Vagina (tissue), 2 donors: ENCODE data around the gene LMX1B. TPM values are rescaled to one million over a fixed set of nuclear protein-coding genes. Genes with fewer than 3 reads are reported as not detected.

Experiments
- DNase-seq, 2 donors: peaks; one replicate each; pipeline ENCODE4 v3.0.0-alpha.2; 2017; ENCODE audit errors: extremely low spot score in 2 of 2
- H3K27ac ChIP-seq: fragments of 200-600 bp; sonication (generic); one replicate; pipeline ENCODE4 v1.5.1; 2019
- H3K27me3 ChIP-seq: fragments of 200-600 bp; sonication (generic); one replicate; pipeline ENCODE4 v1.5.1; 2019
- H3K36me3 ChIP-seq, 2 donors: fragments of 200-600 bp; sonication (generic); one replicate each; pipeline ENCODE4 v1.5.1; 2017 to 2019
- H3K4me1 ChIP-seq: fragments of 200-600 bp; sonication (generic); one replicate; pipeline ENCODE4 v1.5.1; 2019
- H3K4me3 ChIP-seq, 2 donors: fragments of 200-600 bp; sonication (generic); 1 replicate in 1 of 2; 2 replicates in 1 of 2; pipeline ENCODE4 v1.5.1; 2016 to 2019
- H3K9me3 ChIP-seq: fragments of 200-600 bp; sonication (generic); one replicate; pipeline ENCODE4 v1.5.1; 2019
- CTCF ChIP-seq, 3 experiments: fragments of 450-650 bp in 2 of 3; fragments of 200-600 bp in 1 of 3; sonication (generic) in 1 of 3; IDR thresholded peaks; one replicate each; pipeline ENCODE4 v1.5.1; 2017 to 2019; ENCODE audit warnings: antibody characterized with exemption in 3 of 3, mild to moderate bottlenecking in 2 of 3, moderate library complexity in 2 of 3
- POLR2A ChIP-seq, 2 donors: fragments of 450-650 bp; IDR thresholded peaks; one replicate each; pipeline ENCODE4 v1.6.1; 2017; ENCODE audit warnings: antibody characterized with exemption in 2 of 2, mild to moderate bottlenecking in 2 of 2, moderate library complexity in 2 of 2
- POLR2AphosphoS5 ChIP-seq, 2 donors: sonication (generic); formaldehyde crosslinking; IDR thresholded peaks; one replicate each; pipeline ENCODE4 v1.9.0; 2017; ENCODE audit warnings: antibody characterized with exemption in 2 of 2, mild to moderate bottlenecking in 2 of 2, low read depth in 1 of 2; ENCODE audit not compliant: insufficient read depth in 1 of 2
- intact Hi-C: fragments of 100-400 bp; cut with DNase I; formaldehyde crosslinking; loops from one replicate; pipeline ENCODE4 v1.15.1; 2023
- total RNA-seq: library from RNA; depleted of rRNA; stranded (reverse); fragments of >200 nt; gene quantifications from one replicate; pipeline ENCODE4 v1.2.3, GENCODE V29; 2016

LMX1B gene
- total RNA-seq, 1 donor from 2014 or later = not detected

- TF ChIP-seq CTCF (IDR thresholded peaks at IDR 0.05) (no peak), POLR2A (IDR thresholded peaks at IDR 0.05) (no peak), POLR2AphosphoS5 (IDR thresholded peaks at IDR 0.05; ENCODE audit: insufficient read depth in 1 of 2, low read depth in 1 of 2) (no peak)
- H3K4me3 ChIP-seq = no peak overlapping the region
- H3K27ac ChIP-seq = no peak overlapping the region
- no peaks in the 10 kb centered on the region for H3K9me3 ChIP-seq
- DNase-seq = no peak
- peaks cover 10% of the 10 kb centered on the region for H3K27me3 ChIP-seq
- intact Hi-C loops = no loop called here
- H3K4me1 ChIP-seq = peaks cover 25% of the 10 kb centered on the region
- no peaks in the 10 kb centered on the region for H3K36me3 ChIP-seq
Observed at GRCh38 chr9:126607731-126608130, 6.0 kb upstream of the LMX1B start.

GRCh38 chr9:126608551-126608950 is 5.2 kb upstream of the LMX1B start:
- no peak for DNase-seq
- TF ChIP-seq CTCF (IDR thresholded peaks at IDR 0.05) = no peak
- TF ChIP-seq POLR2A (IDR thresholded peaks at IDR 0.05) = no peak
- TF ChIP-seq POLR2AphosphoS5 (IDR thresholded peaks at IDR 0.05; ENCODE audit: insufficient read depth in 1 of 2, low read depth in 1 of 2) = no peak
- intact Hi-C loops = no loop called here
- H3K4me1 ChIP-seq = peaks cover 33% of the 10 kb centered on the region
- no peaks in the 10 kb centered on the region for H3K36me3 ChIP-seq
- H3K27me3 ChIP-seq = peaks cover 17% of the 10 kb centered on the region
- H3K9me3 ChIP-seq = no peaks in the 10 kb centered on the region
- H3K27ac ChIP-seq = no peak overlapping the region
- no peak overlapping the region for H3K4me3 ChIP-seq

GRCh38 chr9:126609191-126609590 is 4.5 kb upstream of the LMX1B start:
- Histone ChIP-seq H3K9me3 (no peaks in the 10 kb centered on the region), H3K4me1 (peaks cover 33% of the 10 kb centered on the region), H3K4me3 (no peak overlapping the region), H3K27ac (no peak overlapping the region), H3K27me3 (peaks cover 17% of the 10 kb centered on the region), H3K36me3 (no peaks in the 10 kb centered on the region)
- TF ChIP-seq CTCF (IDR thresholded peaks at IDR 0.05) (no peak), POLR2A (IDR thresholded peaks at IDR 0.05) (no peak), POLR2AphosphoS5 (IDR thresholded peaks at IDR 0.05; ENCODE audit: insufficient read depth in 1 of 2, low read depth in 1 of 2) (no peak)
- intact Hi-C loops = no loop called here
- DNase-seq = no peak

- Histone ChIP-seq H3K4me3 (no peak overlapping the region), H3K27me3 (peaks cover 17% of the 10 kb centered on the region), H3K4me1 (peaks cover 33% of the 10 kb centered on the region), H3K9me3 (no peaks in the 10 kb centered on the region), H3K36me3 (no peaks in the 10 kb centered on the region), H3K27ac (no peak overlapping the region)
- DNase-seq = no peak
- intact Hi-C loops = no loop called here
- TF ChIP-seq POLR2AphosphoS5 (IDR thresholded peaks at IDR 0.05; ENCODE audit: insufficient read depth in 1 of 2, low read depth in 1 of 2) (no peak), POLR2A (IDR thresholded peaks at IDR 0.05) (no peak), CTCF (IDR thresholded peaks at IDR 0.05) (no peak)
Observed at GRCh38 chr9:126609711-126610388, 3.9 kb upstream of the LMX1B start.

- no peak for TF ChIP-seq CTCF (IDR thresholded peaks at IDR 0.05)
- TF ChIP-seq POLR2AphosphoS5 (IDR thresholded peaks at IDR 0.05; ENCODE audit: insufficient read depth in 1 of 2, low read depth in 1 of 2) = no peak
- no peak for TF ChIP-seq POLR2A (IDR thresholded peaks at IDR 0.05)
- Histone ChIP-seq H3K27me3 (peaks cover 27% of the 10 kb centered on the region), H3K36me3 (no peaks in the 10 kb centered on the region), H3K9me3 (no peaks in the 10 kb centered on the region), H3K4me1 (peaks cover 33% of the 10 kb centered on the region), H3K27ac (no peak overlapping the region), H3K4me3 (no peak overlapping the region)
- intact Hi-C loops = loop anchor here (1.0 kb wide), 1 partner anchor 170 kb away; no protein-coding TSS in a partner anchor
- DNase-seq = no peak
Observed at GRCh38 chr9:126611193-126611591, 2.5 kb upstream of the LMX1B start.
